Mucosa of gallbladder (tissue), 1 donor: ENCODE data around the gene EFCC1. TPM values are rescaled to one million over a fixed set of nuclear protein-coding genes. Genes with fewer than 3 reads are reported as not detected.
"Not testable (repeated sequence)": the region's sequence is repeated elsewhere in the genome, so short reads cannot be mapped to it uniquely, and the experiment has no call there.

Experiments used
- DNase-seq: peaks from one replicate; pipeline ENCODE4 v3.0.0-alpha.2; 2020; ENCODE audit warnings: low spot score
- total RNA-seq: library from RNA; stranded (reverse); gene quantifications from one replicate; pipeline ENCODE4 v1.2.1, GENCODE V29; 2021
- donor health status: DM: no; HTN: no; CAD: no.

Gene EFCC1
- total RNA-seq, 1 donor from 2014 or later, result 25.1 TPM

- DNase-seq, result no peak
Measured at GRCh38 chr3:129054605-129055104, 53.6 kb downstream of the EFCC1 start.

GRCh38 chr3:129056451-129057173 lies 55.5 kb downstream of the EFCC1 start:
- DNase-seq, result no peak

GRCh38 chr3:129057249-129057648 lies 56.1 kb downstream of the EFCC1 start:
- no peak for DNase-seq

GRCh38 chr3:129058441-129059200 lies 57.5 kb downstream of the EFCC1 start:
- no peak for DNase-seq

- DNase-seq, result no peak
Measured at GRCh38 chr3:129059311-129059958, 58.3 kb downstream of the EFCC1 start.

GRCh38 chr3:129060276-129061022 lies 59.3 kb downstream of the EFCC1 start, which contains the start of gene GP9:
Gene GP9, plus strand, starts transcription at chr3:129060779. Its CDS starts 961 bp downstream, at chr3:129061740.
- DNase-seq, result no peak

GRCh38 chr3:129061023-129061887 lies 60.2 kb downstream of the EFCC1 start:
- no peak for DNase-seq

GRCh38 chr3:129061888-129062834 lies 61.1 kb downstream of the EFCC1 start:
- no peak for DNase-seq

GRCh38 chr3:129063091-129063640 lies 62.1 kb downstream of the EFCC1 start:
- DNase-seq, result no peak

GRCh38 chr3:129063841-129064482 lies 62.9 kb downstream of the EFCC1 start:
- no peak for DNase-seq

GRCh38 chr3:129065016-129065719 lies 64.1 kb downstream of the EFCC1 start:
- DNase-seq, result no peak

GRCh38 chr3:129065720-129066073 lies 64.6 kb downstream of the EFCC1 start:
- DNase-seq, result no peak

- not testable (repeated sequence) for DNase-seq
Measured at GRCh38 chr3:129067719-129068118, 66.6 kb downstream of the EFCC1 start.

GRCh38 chr3:129068291-129068886 lies 67.3 kb downstream of the EFCC1 start:
- DNase-seq, result no peak

- not testable (repeated sequence) for DNase-seq
Measured at GRCh38 chr3:129069313-129070085, 68.4 kb downstream of the EFCC1 start.

GRCh38 chr3:129070086-129070885 lies 69.2 kb downstream of the EFCC1 start:
- no peak for DNase-seq
